Stomach (tissue), 9 donors: ENCODE data around the gene PBX3. TPM values are rescaled to one million over a fixed set of nuclear protein-coding genes. Genes with fewer than 3 reads are reported as not detected.

ENCODE experiments used
- DNase-seq, 2 donors: peaks; one replicate each; pipeline versions ENCODE4 v3.0.0 to v3.0.0-alpha.2; 2013 to 2019
- H3K27ac ChIP-seq, 5 donors: fragments of 200-600 bp in 4 of 5; sonication (generic) in 4 of 5; one replicate each; pipeline ENCODE4 v1.5.1; 2013 to 2019; ENCODE audit warnings: mild to moderate bottlenecking in 1 of 5, moderate library complexity in 1 of 5
- H3K27me3 ChIP-seq, 3 donors: fragments of 200-600 bp; sonication (generic); one replicate each; pipeline ENCODE4 v1.5.1; 2017 to 2019; ENCODE audit warnings: mixed run types in 1 of 3
- H3K36me3 ChIP-seq, 4 donors: fragments of 200-600 bp; sonication (generic); 1 replicate in 3 of 4; 2 replicates in 1 of 4; pipeline ENCODE4 v1.5.1; 2016 to 2019
- H3K4me1 ChIP-seq, 4 donors: fragments of 200-600 bp; sonication (generic); one replicate each; pipeline ENCODE4 v1.5.1; 2016 to 2019
- H3K4me3 ChIP-seq, 4 donors: fragments of 200-600 bp; sonication (generic) in 3 of 4; one replicate each; pipeline ENCODE4 v1.5.1; 2016 to 2019; ENCODE audit warnings: mild to moderate bottlenecking in 1 of 4
- H3K9me3 ChIP-seq, 4 donors: fragments of 200-600 bp; sonication (generic); one replicate each; pipeline ENCODE4 v1.5.1; 2016 to 2019
- EP300 ChIP-seq: sonication (generic); formaldehyde crosslinking; IDR thresholded peaks from one replicate; pipeline ENCODE4 v1.6.1; 2017; ENCODE audit warnings: antibody characterized with exemption
- POLR2A ChIP-seq, 4 donors: fragments of 450-650 bp; IDR thresholded peaks; one replicate each; pipeline ENCODE4 v1.6.1; 2016; ENCODE audit warnings: antibody characterized with exemption in 4 of 4, control low read depth in 2 of 4, mild to moderate bottlenecking in 1 of 4, moderate library complexity in 1 of 4
- POLR2AphosphoS5 ChIP-seq, 3 donors: sonication (generic); formaldehyde crosslinking; IDR thresholded peaks; one replicate each; pipeline ENCODE4 v1.6.1; 2016; ENCODE audit warnings: antibody characterized with exemption in 3 of 3
- WGBS, 5 donors: extraction: QIAGEN DNeasy Blood & Tissue Kit in 3 of 5; methylation state at CpG; one replicate each; pipeline versions ENCODE4 v1.1.5 to v1.1.7; 2013 to 2018; 5-methylcytosine and 5-hydroxymethylcytosine counted together
- intact Hi-C: fragments of 100-400 bp; cut with DNase I; formaldehyde crosslinking; loops from one replicate; pipeline ENCODE4 v1.15.1; 2023; ENCODE audit warnings: low total_unique reads
- polyA plus RNA-seq, 3 donors: library from polyadenylated mRNA; stranded (reverse); fragments of 200-250 nt; gene quantifications; one replicate each; pipeline ENCODE4 v1.2.3, GENCODE V29; 2013
- total RNA-seq, 5 donors: library from RNA; depleted of rRNA; stranded (reverse); fragments of >200 nt; gene quantifications; one replicate each; pipeline versions ENCODE4 v1.1.0 to v1.2.3, GENCODE V29; 2014 to 2016
- TF ChIP-seq, protein P1 (sequence below), 7 experiments: fragments of 450-650 bp in 4 of 7; fragments of 200-600 bp in 3 of 7; sonication (generic) in 3 of 7; IDR thresholded peaks; one replicate each; pipeline ENCODE4 v1.5.1; 2016 to 2019; ENCODE audit warnings: antibody characterized with exemption in 7 of 7, control low read depth in 2 of 7, mild to moderate bottlenecking in 1 of 7
- donor health status: healthy with polysubstance abuse.
- donor health status: Bipolar disorder and iron deficiency.
- donor health status: healthy.

Gene PBX3
- total and polyA plus RNA-seq, 8 donors = 9.3 to 59.1 (median 16.2) TPM

DNA sequence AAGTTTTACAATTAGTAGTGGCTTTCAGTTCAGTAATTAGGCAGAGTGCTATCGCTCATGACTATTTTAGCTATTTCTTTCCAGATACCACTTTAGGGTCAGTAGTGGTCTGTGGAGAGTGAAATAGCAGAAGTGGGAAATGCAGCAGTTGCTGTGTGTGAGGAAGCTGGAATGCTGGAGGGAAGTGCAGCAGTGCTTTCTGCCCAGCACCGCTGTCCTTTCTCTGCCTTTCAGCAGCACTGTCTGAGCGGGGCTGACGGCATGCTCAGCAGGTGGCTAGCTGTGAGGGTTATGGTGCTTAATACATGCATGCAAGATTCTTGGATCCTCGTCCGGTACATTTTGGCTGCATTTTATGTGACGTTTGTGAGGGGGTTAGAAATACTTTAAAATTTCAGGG is 213.9 kb downstream of the PBX3 start:
- intact Hi-C loops = no loop called here
- Histone ChIP-seq H3K27ac (no peak overlapping the region), H3K4me3 (no peak overlapping the region), H3K27me3 (no peaks in the 10 kb centered on the region), H3K9me3 (no peaks in the 10 kb centered on the region), H3K36me3 (peaks cover 5 to 52% (median 36%) of the 10 kb centered on the region in 4 donors), H3K4me1 (peaks cover 0 to 25% (median 7%) of the 10 kb centered on the region in 4 donors)
- TF ChIP-seq POLR2AphosphoS5 (IDR thresholded peaks at IDR 0.05) = no peak
- no peak for TF ChIP-seq POLR2A (IDR thresholded peaks at IDR 0.05)
- TF ChIP-seq, protein P1, sequence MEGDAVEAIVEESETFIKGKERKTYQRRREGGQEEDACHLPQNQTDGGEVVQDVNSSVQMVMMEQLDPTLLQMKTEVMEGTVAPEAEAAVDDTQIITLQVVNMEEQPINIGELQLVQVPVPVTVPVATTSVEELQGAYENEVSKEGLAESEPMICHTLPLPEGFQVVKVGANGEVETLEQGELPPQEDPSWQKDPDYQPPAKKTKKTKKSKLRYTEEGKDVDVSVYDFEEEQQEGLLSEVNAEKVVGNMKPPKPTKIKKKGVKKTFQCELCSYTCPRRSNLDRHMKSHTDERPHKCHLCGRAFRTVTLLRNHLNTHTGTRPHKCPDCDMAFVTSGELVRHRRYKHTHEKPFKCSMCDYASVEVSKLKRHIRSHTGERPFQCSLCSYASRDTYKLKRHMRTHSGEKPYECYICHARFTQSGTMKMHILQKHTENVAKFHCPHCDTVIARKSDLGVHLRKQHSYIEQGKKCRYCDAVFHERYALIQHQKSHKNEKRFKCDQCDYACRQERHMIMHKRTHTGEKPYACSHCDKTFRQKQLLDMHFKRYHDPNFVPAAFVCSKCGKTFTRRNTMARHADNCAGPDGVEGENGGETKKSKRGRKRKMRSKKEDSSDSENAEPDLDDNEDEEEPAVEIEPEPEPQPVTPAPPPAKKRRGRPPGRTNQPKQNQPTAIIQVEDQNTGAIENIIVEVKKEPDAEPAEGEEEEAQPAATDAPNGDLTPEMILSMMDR (IDR thresholded peaks at IDR 0.05) = no peak
- TF ChIP-seq EP300 = no peak
- peak in 1 of 2 donors; percentile 27 for DNase-seq
- WGBS, 5 donors = 76 to 95% (median 91%) methylated on average over 6 to 7 of the region's 7 CpGs

DNA sequence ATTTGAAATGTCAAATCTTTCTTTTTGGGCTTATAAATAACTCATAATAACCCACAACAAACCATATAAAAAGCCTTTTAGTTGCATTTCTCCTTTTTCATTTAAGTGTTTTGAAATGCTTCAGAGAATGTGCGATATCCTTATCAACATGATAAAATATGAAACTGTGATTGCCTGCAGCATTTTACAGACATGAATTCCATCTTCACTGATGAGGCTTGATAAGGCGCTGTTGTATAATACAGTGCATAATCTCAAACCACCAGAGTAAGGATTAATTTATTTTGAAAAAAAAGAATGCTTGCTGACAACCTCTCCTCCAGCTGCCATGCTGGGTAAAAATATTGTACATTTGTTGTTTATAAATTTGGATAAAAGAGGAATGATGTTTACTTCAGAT is 216.8 kb downstream of the PBX3 start:
- intact Hi-C loops = no loop called here
- Histone ChIP-seq H3K9me3 (no peaks in the 10 kb centered on the region), H3K4me1 (peaks cover 0 to 25% (median 7%) of the 10 kb centered on the region in 4 donors), H3K36me3 (peaks cover 5 to 57% (median 40%) of the 10 kb centered on the region in 4 donors), H3K27me3 (no peaks in the 10 kb centered on the region), H3K4me3 (no peak overlapping the region), H3K27ac (no peak overlapping the region)
- TF ChIP-seq, protein P1 (IDR thresholded peaks at IDR 0.05) = no peak
- TF ChIP-seq EP300 = no peak
- TF ChIP-seq POLR2A (IDR thresholded peaks at IDR 0.05) = no peak
- TF ChIP-seq POLR2AphosphoS5 (IDR thresholded peaks at IDR 0.05) = no peak
- DNase-seq = no peak
- 81 to 88% (median 86%) methylated on average over 2 of the region's 2 CpGs for WGBS, 5 donors

DNA sequence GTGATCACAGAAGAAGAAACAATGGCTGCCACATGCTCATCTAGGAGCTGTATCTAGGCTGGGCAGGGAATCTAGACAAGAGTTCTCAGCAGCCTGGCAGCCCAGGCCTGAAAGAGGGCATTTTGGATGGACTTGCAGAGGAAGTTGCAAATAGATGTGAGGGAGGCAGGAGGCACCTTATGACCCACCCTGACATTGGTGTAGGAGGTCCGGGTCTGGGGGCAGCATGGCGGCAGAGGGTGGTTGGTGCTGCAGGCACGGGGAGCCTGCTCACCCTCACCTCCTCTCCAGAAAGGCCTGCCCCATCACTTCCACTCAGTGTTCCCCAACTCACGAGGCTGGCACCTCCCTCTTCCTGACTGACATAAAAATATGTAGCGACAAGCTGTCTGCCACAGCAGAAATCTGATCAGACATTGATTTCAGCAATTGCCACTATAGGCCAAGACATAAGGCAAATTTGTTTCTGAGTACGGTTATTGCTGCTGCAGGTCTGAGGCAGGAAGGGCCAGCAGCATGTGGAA is 217.6 kb downstream of the PBX3 start:
- 83 to 100% (median 89%) methylated on average over 2 to 6 of the region's 6 CpGs for WGBS, 5 donors
- Histone ChIP-seq H3K9me3 (no peaks in the 10 kb centered on the region), H3K4me1 (peaks cover 0 to 16% (median 4%) of the 10 kb centered on the region in 4 donors), H3K4me3 (no peak overlapping the region), H3K36me3 (peaks cover 5 to 57% (median 40%) of the 10 kb centered on the region in 4 donors), H3K27me3 (no peaks in the 10 kb centered on the region), H3K27ac (no peak overlapping the region)
- intact Hi-C loops = no loop called here
- DNase-seq = no peak
- TF ChIP-seq POLR2AphosphoS5 (IDR thresholded peaks at IDR 0.05) (no peak), EP300 (no peak), POLR2A (IDR thresholded peaks at IDR 0.05) (no peak)
- TF ChIP-seq, protein P1 (IDR thresholded peaks at IDR 0.05) = no peak

DNA sequence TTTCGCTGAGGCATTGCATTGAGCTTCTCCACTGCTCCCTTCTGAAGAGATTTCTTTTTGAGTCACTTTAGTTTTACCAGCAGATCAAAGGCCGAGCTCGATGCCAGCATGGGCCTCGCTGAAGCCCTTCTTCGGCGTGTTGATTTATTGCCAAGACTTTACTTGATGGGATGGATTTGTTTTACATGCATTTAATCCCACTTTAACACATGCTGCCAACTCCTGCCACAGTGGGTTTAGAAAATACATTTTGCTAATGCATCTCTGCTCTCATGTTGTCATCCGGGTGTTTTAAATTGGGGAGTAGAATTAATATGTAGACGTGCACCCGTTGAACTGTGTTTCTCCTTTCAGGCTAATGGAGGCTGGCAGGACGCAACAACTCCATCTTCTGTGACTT is 218.3 kb downstream of the PBX3 start:
- Histone ChIP-seq H3K4me3 (no peak overlapping the region), H3K27ac (no peak overlapping the region), H3K27me3 (no peaks in the 10 kb centered on the region), H3K36me3 (peaks cover 5 to 56% (median 40%) of the 10 kb centered on the region in 4 donors), H3K9me3 (no peaks in the 10 kb centered on the region), H3K4me1 (peaks cover 0 to 11% (median 3%) of the 10 kb centered on the region in 4 donors)
- 72 to 88% (median 83%) methylated on average over 10 of the region's 10 CpGs for WGBS, 5 donors
- DNase-seq = peak in 1 of 2 donors; percentile 65
- intact Hi-C loops = no loop called here
- TF ChIP-seq POLR2AphosphoS5 (IDR thresholded peaks at IDR 0.05) (no peak), POLR2A (IDR thresholded peaks at IDR 0.05) (no peak), EP300 (no peak)
- TF ChIP-seq, protein P1 (IDR thresholded peaks at IDR 0.05) = no peak
